ENCODE data around the gene DOCK4.

DNA sequence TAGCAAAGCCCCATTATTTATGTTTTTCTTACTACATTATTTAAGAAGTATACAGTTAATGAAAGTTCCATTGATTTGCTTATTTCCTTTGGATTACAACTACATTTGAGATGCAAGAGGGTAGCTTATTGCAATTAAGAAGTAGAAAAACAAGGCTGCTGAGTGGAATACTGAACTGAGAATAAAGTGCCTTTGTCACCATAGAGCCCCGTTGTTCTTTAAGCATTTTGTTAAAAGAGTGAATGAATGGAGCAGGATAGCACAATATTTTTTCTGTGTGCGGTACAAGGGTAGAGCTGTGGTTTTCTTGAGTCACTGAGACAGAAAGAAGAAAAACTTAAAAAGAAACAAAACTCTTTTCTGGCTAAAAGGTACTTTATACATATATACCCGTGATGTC lies 45.9 kb upstream of the DOCK4 start:
- TF ChIP-seq, protein P1, sequence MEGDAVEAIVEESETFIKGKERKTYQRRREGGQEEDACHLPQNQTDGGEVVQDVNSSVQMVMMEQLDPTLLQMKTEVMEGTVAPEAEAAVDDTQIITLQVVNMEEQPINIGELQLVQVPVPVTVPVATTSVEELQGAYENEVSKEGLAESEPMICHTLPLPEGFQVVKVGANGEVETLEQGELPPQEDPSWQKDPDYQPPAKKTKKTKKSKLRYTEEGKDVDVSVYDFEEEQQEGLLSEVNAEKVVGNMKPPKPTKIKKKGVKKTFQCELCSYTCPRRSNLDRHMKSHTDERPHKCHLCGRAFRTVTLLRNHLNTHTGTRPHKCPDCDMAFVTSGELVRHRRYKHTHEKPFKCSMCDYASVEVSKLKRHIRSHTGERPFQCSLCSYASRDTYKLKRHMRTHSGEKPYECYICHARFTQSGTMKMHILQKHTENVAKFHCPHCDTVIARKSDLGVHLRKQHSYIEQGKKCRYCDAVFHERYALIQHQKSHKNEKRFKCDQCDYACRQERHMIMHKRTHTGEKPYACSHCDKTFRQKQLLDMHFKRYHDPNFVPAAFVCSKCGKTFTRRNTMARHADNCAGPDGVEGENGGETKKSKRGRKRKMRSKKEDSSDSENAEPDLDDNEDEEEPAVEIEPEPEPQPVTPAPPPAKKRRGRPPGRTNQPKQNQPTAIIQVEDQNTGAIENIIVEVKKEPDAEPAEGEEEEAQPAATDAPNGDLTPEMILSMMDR (IDR thresholded peaks at IDR 0.05; ENCODE audit: insufficient read depth, low read depth, low read length), result no peak
- TF ChIP-seq EZH2 (IDR thresholded peaks at IDR 0.05; ENCODE audit: insufficient read depth, low read length), result no peak
